Colon (tissue), 2 donors: Measurements from ENCODE around the gene KCNQ2.

Experiments
- FAIRE-seq: peaks from 2 replicates; lab custom pipeline; 2012; peaks lifted over from hg19 to GRCh38; lab: Jason Lieb, UNC
- donor health status: control.
- donor health status: control.

KCNQ2 gene

DNA sequence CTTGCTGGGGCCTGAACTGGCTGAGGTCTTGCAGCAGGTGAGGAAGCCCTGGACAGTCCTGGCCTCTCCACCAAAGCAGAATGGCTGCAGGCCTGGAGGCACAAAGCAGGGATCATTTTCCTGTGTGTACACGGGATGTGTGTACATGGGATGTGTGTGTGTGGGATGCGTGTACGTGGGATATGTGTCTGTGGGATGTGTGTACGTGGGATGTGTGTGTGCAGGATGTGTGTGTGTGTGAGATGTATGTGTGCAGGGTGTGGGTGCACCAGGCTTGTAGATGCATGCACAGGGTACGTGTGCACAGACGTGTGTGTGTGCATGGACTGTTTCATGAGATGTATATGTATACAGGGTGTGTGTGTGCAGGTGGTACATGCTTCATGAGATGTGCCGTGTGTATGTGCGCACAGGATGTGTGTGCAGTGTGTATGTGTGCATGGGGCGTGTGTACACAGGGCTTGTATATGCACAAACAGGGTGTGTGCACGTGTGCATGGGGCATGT is 103.4 kb downstream of the KCNQ2 start:
- FAIRE-seq = no peak

DNA sequence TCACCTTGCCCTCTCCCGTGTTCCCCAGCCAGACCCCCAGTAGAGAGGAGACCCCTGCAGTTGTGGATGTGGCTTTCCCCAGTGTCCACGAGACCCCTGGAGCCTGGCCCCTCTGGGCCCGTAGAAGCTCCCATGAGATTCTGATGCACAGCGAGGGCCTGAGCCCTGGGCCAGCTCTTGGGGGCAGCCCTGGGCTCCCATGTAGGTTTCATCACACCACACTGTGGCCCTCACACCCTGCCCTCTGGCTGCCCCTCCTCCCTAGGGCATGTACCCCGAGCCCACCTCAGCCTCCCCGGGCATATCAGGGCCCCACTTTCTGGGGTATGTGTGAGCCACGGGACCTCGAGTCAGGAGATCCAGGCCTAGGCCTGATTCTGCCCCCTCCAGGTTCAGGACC is 104.3 kb downstream of the KCNQ2 start:
- no peak for FAIRE-seq

DNA sequence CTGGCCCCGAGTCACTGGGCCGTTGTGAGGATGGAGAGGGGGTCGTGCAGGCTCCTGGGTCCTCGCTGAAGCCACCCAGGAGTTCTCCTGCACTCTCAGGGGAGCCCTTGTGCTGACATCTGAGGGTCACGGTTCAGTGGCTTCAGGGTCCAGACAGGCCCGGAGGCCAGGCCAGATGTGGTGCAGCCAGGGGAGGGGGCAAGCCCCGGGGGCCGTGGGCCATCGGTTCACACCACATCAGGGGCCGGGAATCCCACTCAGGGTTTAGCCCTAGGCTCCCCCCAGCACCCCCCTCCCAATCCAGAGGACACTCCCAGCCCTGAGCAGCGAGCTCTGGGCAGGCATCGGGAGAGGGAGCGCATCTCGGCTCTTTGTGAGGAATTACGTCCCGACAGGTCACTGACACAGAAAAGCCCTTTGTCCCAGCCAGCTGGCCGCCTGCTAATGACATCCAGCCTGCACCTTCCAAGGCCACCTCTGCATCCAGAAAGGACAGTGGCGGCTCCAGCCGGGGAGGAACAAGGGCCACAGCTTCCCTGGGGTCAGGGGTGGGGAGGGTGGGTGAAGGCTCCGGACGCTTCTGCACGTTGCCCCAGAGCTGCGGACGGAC is 104.9 kb downstream of the KCNQ2 start:
- FAIRE-seq = no peak

DNA sequence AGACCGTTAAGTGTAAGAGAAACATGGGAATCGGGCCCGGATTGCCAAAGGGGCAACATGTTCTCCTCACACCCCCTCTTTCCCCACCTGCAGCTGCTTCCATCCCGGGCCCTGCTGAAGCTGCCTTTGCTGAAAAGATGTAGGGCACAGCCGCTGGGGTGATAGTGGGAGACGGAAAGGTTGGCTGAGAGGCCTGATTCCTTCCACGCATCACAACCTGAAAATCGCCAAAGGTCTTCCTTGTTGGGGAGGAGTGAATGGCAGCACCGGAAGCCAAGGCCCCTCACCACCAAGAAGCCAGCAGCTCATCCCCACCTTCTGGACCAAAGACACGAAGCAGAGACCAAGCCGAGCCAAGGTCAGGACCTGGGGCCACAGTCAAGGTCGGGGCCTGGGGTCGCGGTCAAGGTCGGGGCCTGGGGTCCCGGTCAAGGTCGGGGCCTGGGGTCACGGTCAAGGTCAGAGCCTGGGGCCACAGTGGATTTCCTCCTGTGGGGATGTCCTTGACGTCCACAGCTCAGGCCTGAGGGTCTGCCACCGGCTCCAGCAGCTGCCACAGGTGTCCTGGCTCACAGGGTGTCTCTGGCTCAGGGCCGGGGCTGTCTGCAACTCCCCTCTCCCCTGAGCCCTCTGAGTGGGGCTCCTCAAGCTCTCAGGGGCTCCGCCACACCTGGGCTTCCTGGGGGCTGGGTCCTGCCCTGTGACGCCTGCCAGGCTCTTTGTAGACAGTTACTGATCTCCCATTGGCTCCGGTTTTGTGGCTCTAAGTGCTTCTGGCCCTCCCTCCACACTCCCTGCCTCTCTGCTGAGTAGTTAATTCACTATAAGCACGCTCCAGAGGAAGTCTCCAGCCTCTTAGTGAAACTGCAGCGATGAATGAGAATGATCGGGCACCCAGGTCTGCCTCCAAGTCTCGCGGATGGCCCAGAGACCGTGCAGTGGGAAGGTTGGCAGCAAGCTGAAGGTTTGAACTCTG is 105.8 kb downstream of the KCNQ2 start:
- no peak for FAIRE-seq

DNA sequence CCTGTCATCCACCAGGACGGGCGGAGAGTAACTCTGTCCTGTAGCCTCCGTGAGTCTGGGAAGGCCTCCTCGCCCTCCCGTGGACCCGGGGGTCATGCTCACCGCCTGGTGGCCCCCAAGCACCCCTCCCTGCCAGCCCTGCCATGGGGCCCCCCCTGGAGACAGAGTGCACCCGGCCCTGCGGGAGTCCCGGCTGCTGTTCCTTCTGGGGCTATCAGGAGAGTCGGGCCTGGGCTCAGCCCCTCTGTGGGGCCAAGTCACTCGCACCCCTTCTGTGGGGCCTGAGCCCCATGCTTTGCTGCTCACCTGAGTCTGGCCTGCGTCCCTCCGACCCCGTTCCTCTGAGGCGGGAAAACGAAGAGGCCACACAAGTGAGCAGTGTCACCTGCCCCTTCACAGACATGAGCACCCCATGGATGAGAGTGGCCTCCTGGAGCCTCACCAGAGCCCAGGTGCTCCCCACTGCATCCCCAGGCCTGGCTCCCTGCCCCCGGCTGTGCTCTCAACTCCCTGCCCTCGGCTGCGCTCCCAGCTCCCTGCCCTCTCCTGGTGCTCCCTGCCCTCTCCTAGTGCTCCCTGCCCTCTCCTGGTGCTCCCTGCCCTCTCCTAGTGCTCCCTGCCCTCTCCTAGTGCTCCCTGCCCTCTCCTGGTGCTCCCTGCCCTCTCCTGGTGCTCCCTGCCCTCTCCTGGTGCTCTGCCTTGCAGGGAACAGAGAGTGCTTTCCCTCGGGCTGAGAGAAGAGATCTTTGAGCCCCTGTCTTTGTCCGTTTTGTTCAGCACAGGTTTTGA is 106.7 kb downstream of the KCNQ2 start:
- no peak for FAIRE-seq

DNA sequence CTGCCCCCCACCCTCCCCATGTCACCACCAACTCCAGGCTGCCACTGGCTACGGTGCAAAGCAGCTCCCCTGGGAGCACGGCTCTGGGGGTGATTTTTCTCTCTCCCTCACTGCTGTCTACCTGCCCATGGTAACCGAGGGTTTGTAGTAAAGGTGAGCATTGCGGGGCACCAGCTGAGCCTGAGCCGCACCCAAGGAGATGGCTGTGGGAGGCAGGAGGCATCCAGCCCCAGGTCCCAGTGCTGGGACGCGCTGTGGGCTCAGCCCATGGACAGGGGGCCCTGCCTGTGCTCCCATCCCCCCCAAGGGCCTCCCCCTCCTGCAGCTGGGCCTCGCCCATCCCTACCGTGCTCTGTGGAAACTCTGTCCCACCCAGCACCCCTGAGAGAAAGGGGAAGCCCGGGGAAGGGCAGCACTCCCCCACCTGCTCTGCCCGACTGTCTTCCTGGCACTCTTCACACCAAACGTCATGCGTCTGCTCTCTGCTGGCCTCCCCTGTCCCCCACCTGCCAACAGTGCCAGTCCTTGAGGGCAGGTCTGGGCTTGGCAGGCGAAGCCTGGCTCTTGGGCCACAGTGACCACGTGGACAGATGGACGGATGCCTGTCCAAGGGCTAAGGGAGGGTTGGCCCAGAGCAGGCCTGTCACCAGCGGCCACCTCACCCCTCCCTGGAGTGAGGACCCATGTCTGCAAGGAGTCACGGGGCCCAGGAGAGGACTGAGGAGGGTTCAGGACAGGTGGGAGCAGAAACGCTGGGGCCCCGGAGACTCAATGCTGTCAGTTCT is 107.5 kb downstream of the KCNQ2 start:
- FAIRE-seq = no peak

DNA sequence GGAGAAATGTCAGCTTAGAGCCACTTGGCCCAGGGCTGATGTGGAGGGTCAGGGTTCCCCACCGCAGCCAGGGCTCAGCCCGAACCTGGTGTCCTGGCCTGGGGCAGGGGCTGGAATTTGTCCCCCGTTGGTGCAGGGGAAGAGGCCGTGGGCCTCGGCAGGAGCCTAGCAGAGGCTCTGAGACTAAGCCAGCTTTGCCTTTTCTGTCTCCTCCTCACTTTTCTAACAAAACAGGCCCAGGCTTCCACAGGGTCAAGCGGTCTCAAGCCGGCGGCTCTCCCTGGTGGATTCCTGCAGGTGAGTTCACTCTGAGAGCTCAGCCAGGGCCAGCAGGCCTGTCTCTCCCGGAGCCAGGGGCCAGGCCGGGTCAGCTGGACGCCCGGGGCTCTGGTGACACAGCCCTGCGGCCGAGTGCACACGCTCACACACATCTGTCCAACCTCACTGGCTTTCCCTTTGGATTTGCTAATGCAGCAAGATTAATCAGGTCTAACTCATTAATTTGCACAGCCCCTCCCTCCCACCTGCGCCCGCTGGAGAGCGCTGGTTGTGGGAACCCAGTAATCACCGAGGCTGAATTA is 108.4 kb downstream of the KCNQ2 start:
- no peak for FAIRE-seq

DNA sequence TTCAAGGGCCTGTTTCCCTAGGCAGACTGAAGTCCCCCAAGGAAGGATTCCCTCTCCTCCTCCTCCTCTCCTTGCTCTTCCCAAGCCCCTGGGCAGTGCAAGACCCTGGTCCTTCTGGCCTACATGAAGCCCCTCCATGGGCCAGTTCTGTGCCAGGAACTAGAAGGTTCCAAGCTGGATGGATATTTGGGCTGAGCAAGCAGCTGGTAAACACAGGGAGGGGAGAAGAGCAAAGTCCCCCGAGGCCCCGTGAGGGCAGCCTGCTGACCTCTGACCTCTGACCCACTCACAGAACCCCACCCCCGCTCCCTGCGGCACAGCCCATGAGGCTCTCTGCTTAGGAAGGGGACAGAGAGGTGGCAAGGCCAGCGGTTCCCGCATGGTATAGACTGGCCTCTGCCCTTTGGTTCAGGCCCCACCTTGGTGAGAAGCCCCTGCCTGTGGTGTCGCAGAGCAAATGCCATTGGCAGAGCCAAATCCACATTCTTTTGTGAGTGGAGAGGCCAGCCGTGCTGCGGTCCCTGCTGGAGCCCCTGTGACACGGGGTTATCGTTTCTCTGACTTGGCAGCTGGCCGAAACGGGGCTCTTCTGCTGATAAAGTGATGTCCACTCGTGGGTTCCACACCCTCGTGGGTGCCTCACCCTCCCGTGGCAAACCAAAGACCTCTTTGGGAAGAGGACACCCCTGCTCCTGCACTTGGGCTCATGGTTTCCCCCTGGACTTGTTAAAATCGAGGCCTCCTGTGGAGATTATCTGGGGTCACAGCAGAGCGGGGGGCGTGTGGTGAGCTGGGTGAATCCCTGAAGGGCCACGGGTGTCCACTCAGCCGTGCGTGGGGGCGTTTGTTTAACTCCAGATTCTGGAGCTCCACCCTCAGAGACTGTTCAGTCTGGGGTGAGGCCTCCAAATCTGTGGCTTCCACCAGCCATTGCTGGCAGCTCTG is 109.2 kb downstream of the KCNQ2 start:
- no peak for FAIRE-seq

DNA sequence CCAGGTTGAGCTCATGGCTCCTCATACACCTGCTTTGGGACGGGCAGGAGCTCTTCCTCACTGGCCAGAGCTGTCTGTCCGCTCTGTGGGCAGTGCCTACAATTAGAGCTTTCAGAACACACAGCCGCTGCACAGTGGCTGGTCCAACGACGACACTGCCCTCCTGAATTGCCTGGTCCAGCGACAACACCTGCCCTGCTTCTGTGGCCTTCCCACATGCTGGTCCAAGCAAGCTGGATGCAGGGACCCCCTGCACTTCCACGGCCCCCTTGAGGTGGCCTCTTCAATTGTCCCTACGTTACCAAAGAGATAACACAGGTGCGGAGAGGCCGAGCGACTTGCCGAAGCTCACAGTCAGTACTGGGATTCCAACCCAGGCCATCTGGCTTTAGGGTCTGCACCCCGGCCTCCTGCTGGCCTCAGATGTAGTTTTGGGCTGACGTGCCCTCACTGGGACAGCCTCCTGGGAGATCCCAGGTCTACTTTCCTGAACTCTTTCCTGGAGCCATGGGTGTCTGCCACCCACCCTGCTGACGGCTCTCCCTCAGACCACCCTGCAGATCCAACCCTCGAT is 109.9 kb downstream of the KCNQ2 start:
- FAIRE-seq = no peak

DNA sequence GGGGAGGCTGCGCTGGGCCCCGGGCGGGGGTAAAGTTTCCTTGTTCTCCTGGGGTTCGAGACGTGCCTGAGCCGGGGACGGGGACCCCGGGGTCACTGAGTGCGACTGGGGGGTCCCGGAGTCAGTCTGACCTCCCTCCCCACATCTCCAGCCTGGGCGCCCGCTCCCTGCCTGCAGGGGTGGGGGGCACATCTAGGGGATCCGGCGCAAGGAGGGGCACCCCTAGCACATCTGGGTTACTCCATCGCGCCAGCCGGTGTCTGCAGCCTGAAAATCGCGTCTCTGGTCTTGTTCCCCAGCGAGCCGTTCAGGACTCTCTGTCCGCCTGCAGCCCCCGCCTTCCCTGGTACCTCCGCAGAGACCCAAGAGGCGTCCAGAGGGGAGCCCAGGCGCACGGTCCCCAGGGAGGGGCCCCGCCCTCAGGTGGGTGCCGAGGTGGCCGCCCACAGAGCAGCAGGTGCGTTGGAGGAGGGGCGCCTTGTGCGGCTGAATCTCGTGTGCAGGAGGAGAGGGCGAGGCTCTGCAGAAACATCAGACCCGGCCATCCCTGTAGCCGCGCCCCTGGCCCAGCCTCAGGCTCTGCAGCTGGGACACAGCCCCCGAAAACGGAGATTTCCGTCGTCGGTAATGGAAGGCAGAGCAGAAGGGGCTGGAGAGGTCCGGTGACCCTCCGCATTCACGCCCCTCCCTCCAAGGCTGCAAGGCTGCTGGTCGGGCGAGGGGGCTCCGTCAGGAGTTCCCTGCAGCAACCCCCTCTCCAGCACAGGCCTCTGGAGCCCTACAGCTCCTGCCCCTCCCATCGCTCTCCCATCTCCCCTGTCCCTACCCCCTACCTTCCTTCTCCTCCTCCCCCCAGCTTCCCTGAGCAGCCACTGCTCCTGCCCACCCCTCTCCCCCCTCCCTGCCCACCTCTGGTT is 110.7 kb downstream of the KCNQ2 start:
- no peak for FAIRE-seq

DNA sequence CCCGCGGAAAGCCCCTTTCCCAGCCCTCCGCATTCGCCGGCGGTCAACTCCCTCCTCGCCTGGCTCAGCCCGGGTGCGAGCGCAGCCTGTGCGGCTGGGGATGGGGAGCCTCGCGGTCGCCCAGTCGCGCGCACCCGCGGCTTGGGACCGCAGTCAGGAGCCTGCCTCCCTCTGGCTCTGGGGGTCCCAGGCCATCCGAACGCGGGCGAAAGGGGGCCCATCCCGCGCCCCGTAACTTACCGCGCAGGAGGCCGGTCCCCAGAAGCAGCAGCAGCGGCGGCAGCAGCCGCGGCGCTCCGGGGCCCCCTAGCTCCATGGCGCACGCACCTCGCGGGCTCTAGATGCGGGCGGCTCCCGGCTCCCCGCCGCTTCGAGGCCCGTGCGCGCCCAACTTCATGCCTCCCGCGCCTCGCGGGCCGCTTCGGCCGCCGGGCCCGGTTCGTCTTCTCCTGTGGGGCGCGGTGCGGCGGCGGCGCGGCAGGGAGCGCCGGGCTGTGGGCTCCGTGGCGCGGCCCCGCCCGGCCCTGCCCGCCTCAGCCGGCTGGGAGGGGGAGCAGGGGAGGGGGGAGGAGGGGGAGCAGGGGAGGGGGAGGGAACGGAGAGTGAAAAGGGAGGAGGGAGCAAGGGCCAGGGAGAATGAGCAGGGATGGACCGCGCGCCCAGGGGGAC is 111.5 kb downstream of the KCNQ2 start, which contains the start of gene CHRNA4:
Gene CHRNA4 (minus strand): TSS at position 500 of the 669 bp plus-strand sequence. CDS start 184 bp downstream, at position 316.
- FAIRE-seq = no peak

DNA sequence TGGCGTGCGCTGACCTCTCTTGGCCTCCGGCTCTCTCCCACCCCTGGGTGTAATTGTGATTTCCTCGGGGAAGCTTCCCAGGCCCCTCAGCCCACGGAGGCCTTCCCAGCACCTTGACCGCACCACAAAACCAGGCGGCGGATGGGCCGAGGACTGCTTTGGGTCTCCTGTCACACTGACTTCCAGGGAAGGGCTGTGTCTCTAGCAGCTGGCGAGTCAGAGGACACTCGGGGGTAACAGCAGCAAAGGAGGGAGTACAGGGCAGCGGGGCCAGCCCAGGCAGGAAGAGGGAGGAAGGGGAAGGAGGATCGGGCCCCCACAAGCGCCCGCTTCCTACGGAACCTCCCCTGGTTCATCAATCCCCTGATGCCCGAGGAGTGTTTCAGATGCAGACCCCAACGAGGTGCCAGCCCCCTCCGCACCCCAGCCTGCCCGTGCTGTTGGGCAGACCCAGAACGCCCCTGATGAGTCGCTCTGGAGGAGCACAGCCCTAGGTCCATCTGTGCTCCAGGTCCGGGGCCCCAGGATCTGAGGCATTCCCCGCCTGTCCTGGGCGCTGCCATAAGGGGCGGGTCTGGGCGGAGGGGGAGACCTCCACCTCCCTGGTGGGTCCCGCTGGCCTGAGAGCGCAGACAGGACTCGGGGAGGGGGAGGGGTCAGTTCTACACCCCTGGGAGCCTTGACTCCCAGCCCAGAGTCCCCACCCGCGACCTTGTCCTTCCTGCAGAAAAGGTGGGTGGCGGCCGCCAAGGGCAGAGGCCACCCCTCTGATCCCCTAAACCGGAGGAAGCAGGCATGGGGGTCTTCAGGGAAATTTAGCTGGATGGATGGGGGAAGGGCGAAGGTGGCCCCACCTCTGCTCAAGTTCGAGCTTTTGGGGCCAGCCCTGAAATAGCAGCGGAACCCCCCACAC is 112.3 kb downstream of the KCNQ2 start:
- FAIRE-seq = no peak

DNA sequence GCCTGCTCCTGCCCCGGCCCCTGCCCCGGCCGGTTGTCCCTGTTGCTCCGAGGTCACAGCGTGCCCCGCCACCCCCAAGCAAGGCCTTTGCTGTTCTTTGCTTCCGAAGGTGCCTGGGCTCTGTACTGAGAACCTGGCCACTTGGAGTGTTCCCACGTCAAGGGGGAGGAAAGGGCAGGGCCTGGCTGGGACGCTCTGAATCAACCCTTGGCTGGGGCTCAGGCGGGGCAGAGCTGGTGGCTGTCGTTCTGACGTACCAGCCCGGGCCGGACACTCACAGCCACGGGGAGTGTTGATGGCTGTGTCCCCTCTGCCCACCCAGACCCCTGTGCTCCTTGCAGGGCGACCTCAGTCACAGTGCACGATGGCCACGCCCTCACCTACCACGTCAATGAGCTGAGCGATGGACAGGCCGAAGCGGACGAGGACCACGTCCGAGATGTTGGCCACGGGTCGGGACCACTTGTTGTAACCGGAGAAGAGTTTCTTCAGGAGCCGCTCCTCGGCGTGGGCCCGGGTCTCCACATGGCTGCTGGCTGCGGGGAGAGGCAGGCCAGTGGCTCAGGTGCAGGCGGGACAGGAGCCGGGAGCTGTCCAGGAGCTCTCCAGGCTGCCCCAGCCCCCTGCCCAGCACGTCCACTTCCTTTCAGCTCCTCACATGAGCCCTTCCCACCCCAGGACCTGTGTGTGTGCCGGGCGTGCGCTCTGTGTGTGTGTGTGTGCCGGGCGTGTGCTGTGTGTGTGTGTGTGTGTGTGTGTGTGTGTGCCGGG is 113.1 kb downstream of the KCNQ2 start:
- no peak for FAIRE-seq

DNA sequence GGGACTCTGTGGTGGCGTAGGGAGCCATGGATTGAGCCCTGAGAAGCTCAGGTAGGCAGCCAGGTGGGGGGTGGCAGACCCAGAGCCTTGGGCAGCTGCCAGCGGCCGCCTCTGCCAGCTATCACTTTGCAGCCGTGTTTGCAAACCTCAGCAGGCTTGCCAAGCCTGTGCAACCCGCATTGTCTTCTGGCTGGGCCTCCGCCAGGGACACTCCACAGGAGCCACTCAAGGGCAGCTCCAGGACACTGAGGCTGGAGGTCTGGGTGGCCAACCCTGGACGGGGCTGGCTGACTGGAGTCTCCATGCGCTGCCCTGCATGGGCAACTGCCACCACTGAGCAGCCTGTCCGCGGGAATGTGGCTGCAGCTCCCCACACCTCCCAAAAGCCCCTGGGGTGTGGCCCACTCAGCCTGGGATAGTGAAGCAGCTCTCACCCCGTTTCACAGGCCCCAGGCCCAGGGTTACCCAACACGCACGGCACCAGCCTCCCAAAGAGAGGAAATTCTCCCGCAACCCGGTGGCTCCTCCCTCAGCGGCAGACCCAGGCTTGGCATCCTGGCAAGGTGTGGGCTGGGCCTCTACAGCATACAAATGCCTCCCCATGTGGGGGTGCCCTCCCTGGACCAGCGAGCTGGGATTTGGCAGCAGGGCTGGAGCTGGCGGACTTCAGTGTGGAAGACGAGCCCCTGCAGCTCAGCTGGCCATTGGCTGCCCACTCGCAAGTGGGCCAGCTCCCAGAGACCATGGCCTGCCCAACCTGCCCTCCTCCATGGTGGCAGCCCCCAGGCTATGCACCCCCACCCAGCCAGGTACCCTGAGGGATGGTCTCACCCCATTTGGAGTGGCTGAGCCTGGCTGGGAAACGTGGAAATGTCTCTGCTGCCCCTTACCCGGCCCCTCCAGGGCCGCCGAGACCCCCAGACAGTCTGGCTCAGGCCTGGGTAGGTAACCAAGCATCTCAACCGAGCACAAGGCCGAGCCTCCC is 114.2 kb downstream of the KCNQ2 start:
- no peak for FAIRE-seq
